ENCODE data around the gene GRM7.

- no peak for TF ChIP-seq CTCF (IDR thresholded peaks at IDR 0.05)
- no peak for TF ChIP-seq POLR2A (IDR thresholded peaks at IDR 0.05)
Measured at GRCh38 chr3:7788881-7789280, 928.0 kb downstream of the GRM7 start.
